Natural killer cell treated with Interleukin-12 subunit alpha and Interleukin-12 subunit beta and Interleukin-15 and Interleukin-18, amount 100 ng/mL, for 72 hours (primary cell): Measurements from ENCODE around the gene PRKCA. TPM values are rescaled to one million over a fixed set of nuclear protein-coding genes. Genes with fewer than 3 reads are reported as not detected.
A peak's percentile ranks its signal among the peaks of the same experiment; 100 is the strongest.

ENCODE experiments used
- ATAC-seq, 2 donors: fragments of 150-1000 bp; cut with Tn5 transposase in 1 of 2; sonication (Bioruptor Pico), chemical (Tn5 transposase) in 1 of 2; 2 replicates each; pipeline ENCODE4 v1.10.0; 2021
- DNase-seq: peaks from one replicate; pipeline ENCODE4 v3.0.0; 2022; ENCODE audit warnings: low spot score
- H3K27ac Mint-ChIP-seq, 2 donors: 1 replicate in 1 of 2; 2 replicates in 1 of 2; pipeline ENCODE4 v1.8.0; 2022; ENCODE audit warnings: mixed read lengths in 2 of 2, mild to moderate bottlenecking in 1 of 2, moderate library complexity in 1 of 2
- H3K27me3 Mint-ChIP-seq, 2 donors: 1 replicate in 1 of 2; 2 replicates in 1 of 2; pipeline ENCODE4 v1.8.0; 2022; ENCODE audit warnings: mixed read lengths in 2 of 2
- H3K36me3 Mint-ChIP-seq: one replicate; pipeline ENCODE4 v1.8.0; 2022; ENCODE audit warnings: mixed read lengths
- H3K4me1 Mint-ChIP-seq, 2 donors: 1 replicate in 1 of 2; 2 replicates in 1 of 2; pipeline ENCODE4 v1.8.0; 2022; ENCODE audit warnings: low read depth in 2 of 2, mixed read lengths in 2 of 2, mild to moderate bottlenecking in 1 of 2
- H3K4me3 Mint-ChIP-seq: one replicate; pipeline ENCODE4 v1.8.0; 2022; ENCODE audit warnings: mixed read lengths
- H3K9me3 Mint-ChIP-seq: 2 replicates; pipeline ENCODE4 v1.8.0; 2022; ENCODE audit warnings: mixed read lengths
- total RNA-seq, 2 donors: library from RNA; stranded (reverse); gene quantifications; one replicate each; pipeline ENCODE4 v1.2.3, GENCODE V29; 2022

Gene PRKCA
- total RNA-seq, 2 donors from 2014 or later: 31.1 to 41.1 TPM

DNA sequence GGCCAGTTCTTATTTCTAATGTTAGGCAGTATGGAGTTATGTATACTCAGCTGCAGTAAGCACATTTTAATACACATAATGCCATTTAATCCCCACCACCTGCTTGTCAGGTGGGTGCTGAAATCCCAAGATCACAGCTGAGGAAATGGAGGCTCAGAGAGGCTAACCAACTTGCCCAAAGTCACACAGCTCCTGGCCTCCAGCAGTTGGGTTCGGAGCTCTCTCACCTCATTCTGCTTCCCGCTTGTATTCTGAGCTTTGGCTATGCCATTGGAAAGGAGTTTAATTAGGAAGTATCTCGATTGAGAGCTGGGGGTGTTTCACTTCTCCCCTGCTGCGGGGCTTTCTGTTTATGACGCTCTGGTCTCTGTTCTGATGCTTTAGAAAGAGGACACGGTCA, 459.9 kb downstream of the PRKCA start:
- Mint-ChIP-seq H3K27ac (no peak overlapping the region), H3K27me3 (no peaks in the 10 kb centered on the region), H3K4me1 (no peaks in the 10 kb centered on the region), H3K4me3 (no peak overlapping the region), H3K9me3 (no peaks in the 10 kb centered on the region), H3K36me3 (no peaks in the 10 kb centered on the region)
- no peak for DNase-seq
- no peak for ATAC-seq

- DNase-seq: no peak
- no peaks in the 10 kb centered on the region for H3K9me3 Mint-ChIP-seq
- ATAC-seq: no peak
- H3K4me1 Mint-ChIP-seq: no peaks in the 10 kb centered on the region
- no peak overlapping the region for H3K27ac Mint-ChIP-seq
- no peaks in the 10 kb centered on the region for H3K27me3 Mint-ChIP-seq
- no peak overlapping the region for H3K4me3 Mint-ChIP-seq
- H3K36me3 Mint-ChIP-seq: no peaks in the 10 kb centered on the region
Measured at GRCh38 chr17:66763056-66763455, 460.6 kb downstream of the PRKCA start.

- no peaks in the 10 kb centered on the region for H3K36me3 Mint-ChIP-seq
- H3K4me3 Mint-ChIP-seq: no peak overlapping the region
- ATAC-seq: no peak
- H3K27me3 Mint-ChIP-seq: no peaks in the 10 kb centered on the region
- no peaks in the 10 kb centered on the region for H3K4me1 Mint-ChIP-seq
- DNase-seq: no peak
- no peak overlapping the region for H3K27ac Mint-ChIP-seq
- H3K9me3 Mint-ChIP-seq: no peaks in the 10 kb centered on the region
Measured at GRCh38 chr17:66764506-66764905, 462.1 kb downstream of the PRKCA start.

DNA sequence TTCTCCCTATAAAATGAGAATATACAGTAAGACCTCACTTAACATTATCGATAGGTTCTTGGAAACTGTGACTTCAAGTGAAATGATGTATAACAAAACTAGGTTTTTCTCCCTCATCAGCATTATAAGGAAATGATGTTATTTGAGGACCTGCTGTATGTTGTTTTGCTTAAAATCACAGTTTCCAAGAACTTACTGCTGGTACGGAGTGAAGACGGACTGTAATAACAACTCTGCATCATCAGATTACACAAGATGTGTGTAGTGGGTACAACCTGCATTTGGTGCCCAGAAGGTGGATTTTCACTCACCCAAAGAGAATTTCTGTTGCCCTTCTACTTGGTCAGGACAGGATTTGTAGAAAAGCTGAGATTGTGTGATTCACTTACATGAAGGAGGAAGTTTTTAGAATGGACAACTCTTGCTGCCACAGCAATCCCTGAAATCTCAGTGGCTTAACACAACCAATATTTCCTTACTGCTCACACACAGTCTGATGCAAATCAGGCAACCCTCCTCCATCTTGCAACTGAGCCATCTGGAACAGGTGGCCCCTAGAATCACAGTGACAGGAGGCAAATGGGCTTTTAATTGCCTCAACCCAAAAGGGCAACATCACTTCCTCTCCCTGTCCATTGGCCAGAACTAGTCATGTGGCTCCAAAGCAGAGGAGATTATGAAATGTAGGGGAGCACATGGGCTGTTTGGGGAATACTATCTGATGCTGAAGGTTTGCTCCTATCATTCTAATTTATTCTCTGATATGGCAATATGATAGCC, 464.9 kb downstream of the PRKCA start:
- no peaks in the 10 kb centered on the region for H3K36me3 Mint-ChIP-seq
- H3K27ac Mint-ChIP-seq: no peak overlapping the region
- H3K9me3 Mint-ChIP-seq: no peaks in the 10 kb centered on the region
- peak in 1 of 2 donors; percentile 49 for ATAC-seq
- DNase-seq: no peak
- H3K27me3 Mint-ChIP-seq: no peaks in the 10 kb centered on the region
- H3K4me1 Mint-ChIP-seq: no peaks in the 10 kb centered on the region
- H3K4me3 Mint-ChIP-seq: no peak overlapping the region

DNA sequence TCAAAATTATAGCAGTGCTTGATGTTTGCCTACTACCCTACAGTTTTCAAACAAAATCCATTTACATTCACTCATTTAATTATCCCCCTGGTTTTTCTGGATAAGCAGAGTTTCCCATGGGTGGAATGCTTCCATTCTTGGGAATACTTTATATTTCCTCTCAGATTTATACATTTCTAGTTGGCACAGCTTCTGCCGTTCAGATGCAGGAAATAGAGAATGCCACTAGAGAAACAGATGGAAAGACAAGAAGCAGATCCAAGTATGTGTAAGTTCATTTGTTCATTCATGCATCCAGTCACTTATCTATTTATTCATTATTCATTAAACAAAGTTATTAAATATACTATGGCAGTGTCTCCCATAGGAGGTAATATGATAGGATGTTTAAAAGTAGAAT, 467.5 kb downstream of the PRKCA start:
- Mint-ChIP-seq H3K27me3 (no peaks in the 10 kb centered on the region), H3K27ac (no peak overlapping the region), H3K36me3 (no peaks in the 10 kb centered on the region), H3K4me3 (no peak overlapping the region), H3K4me1 (no peaks in the 10 kb centered on the region), H3K9me3 (no peaks in the 10 kb centered on the region)
- DNase-seq (no peak), ATAC-seq (no peak)

DNA sequence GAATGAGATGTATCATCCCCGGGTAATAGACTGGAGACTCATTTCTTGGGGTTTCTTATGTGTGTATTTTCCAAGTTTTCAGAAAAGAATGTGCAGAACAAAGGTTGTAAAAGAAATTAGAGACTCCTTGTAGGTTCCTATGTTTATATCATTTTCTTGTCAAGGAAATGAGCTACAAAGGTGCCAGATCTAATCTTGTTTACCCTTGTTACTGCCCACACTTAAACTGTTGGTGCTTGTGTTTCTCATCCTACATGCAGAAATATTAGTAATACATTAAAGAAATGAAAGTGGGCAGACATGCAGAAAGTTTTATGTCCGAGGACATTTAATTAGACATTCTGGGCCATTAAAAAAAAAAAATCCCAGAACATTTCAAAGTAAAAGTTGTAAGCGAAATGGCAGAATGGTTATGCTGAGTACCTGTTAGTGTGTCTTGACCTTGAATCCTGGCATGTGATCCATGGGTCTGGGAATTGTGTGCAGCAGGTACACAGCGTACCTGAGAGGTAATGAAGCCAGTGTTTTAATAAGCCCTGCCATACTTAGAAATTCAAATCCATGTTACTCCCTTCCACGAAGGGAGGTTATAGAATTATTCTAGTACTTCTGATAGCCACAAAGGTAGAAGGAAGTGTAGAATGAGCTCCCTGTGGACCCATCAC, 469.9 kb downstream of the PRKCA start:
- DNase-seq (no peak), ATAC-seq (no peak)
- Mint-ChIP-seq H3K27me3 (no peaks in the 10 kb centered on the region), H3K27ac (no peak overlapping the region), H3K9me3 (no peaks in the 10 kb centered on the region), H3K4me3 (no peak overlapping the region), H3K36me3 (no peaks in the 10 kb centered on the region), H3K4me1 (no peaks in the 10 kb centered on the region)

- Mint-ChIP-seq H3K9me3 (no peaks in the 10 kb centered on the region), H3K36me3 (no peaks in the 10 kb centered on the region), H3K27me3 (no peaks in the 10 kb centered on the region), H3K4me3 (no peak overlapping the region), H3K27ac (no peak overlapping the region), H3K4me1 (no peaks in the 10 kb centered on the region)
- DNase-seq: no peak
- ATAC-seq: no peak
Measured at GRCh38 chr17:66775271-66775670, 472.9 kb downstream of the PRKCA start.

DNA sequence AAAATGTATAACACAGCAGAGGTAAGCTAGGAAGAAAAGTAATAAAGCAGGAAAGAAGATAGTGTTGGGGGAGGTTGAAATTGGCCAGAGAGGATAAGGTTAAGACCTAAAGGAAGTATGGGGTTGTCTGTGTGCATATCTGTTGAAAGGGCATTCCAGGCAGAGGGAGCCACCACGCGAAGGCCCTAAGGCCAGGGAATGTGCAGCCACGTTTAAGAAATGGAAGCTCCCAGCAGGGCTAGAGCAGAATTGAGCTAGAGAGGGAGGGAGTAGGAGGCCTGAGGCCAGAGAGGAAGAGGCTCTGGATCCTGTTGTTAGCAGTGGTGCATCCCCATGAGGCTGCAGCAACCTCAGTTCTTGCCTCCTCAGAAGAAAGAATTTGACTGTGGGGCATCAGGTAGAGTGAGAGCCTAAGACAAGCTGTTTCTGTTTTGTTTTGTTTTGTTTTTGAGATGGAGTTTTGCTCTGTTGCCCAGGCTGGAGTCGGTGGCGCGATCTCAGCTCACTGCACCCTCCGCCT, 473.5 kb downstream of the PRKCA start:
- Mint-ChIP-seq H3K4me1 (no peaks in the 10 kb centered on the region), H3K36me3 (no peaks in the 10 kb centered on the region), H3K9me3 (no peaks in the 10 kb centered on the region), H3K27ac (no peak overlapping the region), H3K27me3 (no peaks in the 10 kb centered on the region), H3K4me3 (no peak overlapping the region)
- DNase-seq (no peak), ATAC-seq (no peak)

GRCh38 chr17:66776999-66777688, 474.7 kb downstream of the PRKCA start:
- Mint-ChIP-seq H3K9me3 (no peaks in the 10 kb centered on the region), H3K4me3 (no peak overlapping the region), H3K36me3 (no peaks in the 10 kb centered on the region), H3K27ac (no peak overlapping the region), H3K27me3 (no peaks in the 10 kb centered on the region), H3K4me1 (no peaks in the 10 kb centered on the region)
- no peak for ATAC-seq
- DNase-seq: no peak

DNA sequence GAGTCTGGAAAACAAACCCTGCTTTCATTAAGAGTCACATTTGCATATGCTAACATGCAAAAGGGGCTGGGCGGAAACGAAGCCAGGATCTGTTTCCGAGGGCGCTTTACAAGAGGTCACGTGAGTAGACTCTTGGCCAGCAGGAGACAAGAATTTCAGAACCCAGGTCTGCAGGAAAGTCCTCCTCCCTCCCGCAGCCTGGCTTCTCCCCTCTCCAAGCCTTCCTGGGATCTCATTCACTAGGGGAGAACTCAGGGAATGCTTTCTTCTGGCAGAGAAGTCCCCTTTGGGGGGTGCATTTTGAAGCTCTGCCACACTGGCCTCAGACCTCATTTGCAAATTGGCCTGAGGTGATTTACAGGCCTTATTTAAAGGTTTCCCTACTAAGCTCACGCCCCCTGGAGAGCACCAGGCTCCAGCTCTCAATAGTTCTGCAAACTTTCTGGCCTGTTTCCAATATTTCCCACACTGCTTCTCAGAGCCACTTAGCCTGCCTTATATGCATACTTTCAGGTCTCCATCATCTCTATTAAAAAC, 475.3 kb downstream of the PRKCA start:
- H3K27ac Mint-ChIP-seq: no peak overlapping the region
- H3K27me3 Mint-ChIP-seq: no peaks in the 10 kb centered on the region
- DNase-seq: no peak
- H3K4me1 Mint-ChIP-seq: no peaks in the 10 kb centered on the region
- H3K4me3 Mint-ChIP-seq: no peak overlapping the region
- ATAC-seq: no peak
- H3K36me3 Mint-ChIP-seq: no peaks in the 10 kb centered on the region
- no peaks in the 10 kb centered on the region for H3K9me3 Mint-ChIP-seq

DNA sequence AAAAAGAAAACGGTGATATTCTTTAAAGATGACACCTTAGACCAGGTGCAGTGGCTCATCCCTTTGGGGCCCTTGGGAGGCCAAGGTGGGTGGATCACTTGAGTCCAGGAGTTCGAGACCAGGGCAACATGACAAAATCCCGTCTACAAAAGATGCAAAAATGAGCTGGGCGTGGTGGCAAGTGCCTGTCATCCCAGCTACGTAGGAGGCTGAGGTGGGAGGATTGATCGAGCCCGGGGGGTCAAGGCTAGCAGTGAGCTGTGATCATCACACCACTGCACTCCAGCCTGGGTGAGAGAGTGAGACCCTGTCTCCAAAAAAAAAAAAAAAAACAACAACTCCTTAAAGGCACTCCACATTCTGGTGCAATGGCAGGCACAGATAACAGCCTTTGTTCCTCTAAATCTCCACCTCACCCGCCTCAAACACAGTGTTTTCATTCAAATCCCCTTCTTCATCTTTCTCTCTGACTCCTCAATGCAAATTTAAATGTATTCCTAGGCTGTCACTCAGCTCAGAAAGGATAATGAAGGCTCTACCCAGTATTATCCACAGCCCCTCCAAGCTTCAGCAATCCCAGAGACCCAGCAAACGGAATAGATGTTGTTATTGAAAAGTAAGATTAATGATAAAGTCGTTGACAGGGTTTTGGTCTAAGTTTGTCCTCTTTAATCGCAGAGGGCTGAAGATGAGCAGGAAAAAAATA, 476.3 kb downstream of the PRKCA start:
- no peak overlapping the region for H3K4me3 Mint-ChIP-seq
- no peaks in the 10 kb centered on the region for H3K36me3 Mint-ChIP-seq
- H3K27ac Mint-ChIP-seq: no peak overlapping the region
- DNase-seq (no peak), ATAC-seq (no peak)
- H3K4me1 Mint-ChIP-seq: no peaks in the 10 kb centered on the region
- H3K9me3 Mint-ChIP-seq: no peaks in the 10 kb centered on the region
- H3K27me3 Mint-ChIP-seq: no peaks in the 10 kb centered on the region

- Mint-ChIP-seq H3K27ac (no peak overlapping the region), H3K36me3 (no peaks in the 10 kb centered on the region), H3K4me3 (no peak overlapping the region), H3K27me3 (no peaks in the 10 kb centered on the region), H3K9me3 (no peaks in the 10 kb centered on the region), H3K4me1 (no peaks in the 10 kb centered on the region)
- DNase-seq (no peak), ATAC-seq (no peak)
Measured at GRCh38 chr17:66779237-66779606, 476.8 kb downstream of the PRKCA start.

DNA sequence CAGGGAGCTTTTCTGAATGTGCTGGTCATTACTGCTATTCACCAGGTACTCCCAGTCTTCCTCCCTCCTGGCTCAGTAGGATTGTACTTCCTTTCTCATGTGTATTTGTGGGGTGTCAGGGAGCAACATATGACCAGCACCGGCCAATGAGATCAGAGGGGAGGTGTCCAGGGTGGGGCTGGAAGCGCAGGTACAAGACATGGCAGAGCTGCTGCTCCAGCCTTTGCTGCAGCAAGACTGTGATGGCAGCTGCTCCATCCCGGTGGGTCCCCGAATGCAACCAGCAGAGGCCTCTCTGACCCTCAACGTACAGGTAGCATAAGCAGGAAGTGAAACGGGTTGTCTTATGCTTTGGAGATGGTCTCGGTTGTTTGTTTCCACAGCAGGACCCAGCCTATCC, 478.7 kb downstream of the PRKCA start:
- Mint-ChIP-seq H3K4me3 (no peak overlapping the region), H3K9me3 (no peaks in the 10 kb centered on the region), H3K27me3 (no peaks in the 10 kb centered on the region), H3K4me1 (no peaks in the 10 kb centered on the region), H3K36me3 (no peaks in the 10 kb centered on the region), H3K27ac (no peak overlapping the region)
- no peak for ATAC-seq
- no peak for DNase-seq
